ENCODE data around the gene AFF4. TPM values are rescaled to one million over a fixed set of nuclear protein-coding genes. Genes with fewer than 3 reads are reported as not detected.

The AFF4 gene
- total and polyA plus RNA-seq, 2 of the 4 experiments (the other 2 are of a cell fraction): 27.3 to 57.2 TPM

- no TSS peak for BruUV-seq (replicated peaks)
- Histone ChIP-seq H2AK9ac (replicated peaks; ENCODE audit: low read depth, low read length, poor library complexity) (no peak overlapping the region), H3K9me3 (ENCODE audit: control insufficient read depth, insufficient read depth, low read length) (no peaks in the 10 kb centered on the region), H3K36me3 (ENCODE audit: control insufficient read depth, insufficient read depth, low read length) (peaks cover 21% of the 10 kb centered on the region), H2BK120ac (ENCODE audit: low read depth, low read length) (no peak overlapping the region), H2BK20ac (ENCODE audit: low read depth, low read length) (no peak overlapping the region), H2AK5ac (ENCODE audit: low read depth, low read length) (no peak overlapping the region), H2BK15ac (ENCODE audit: low read depth, low read length) (no peak overlapping the region), H3K18ac (ENCODE audit: low read depth, low read length) (no peak overlapping the region), H3K4ac (ENCODE audit: low read depth, low read length) (no peak overlapping the region), H3K4me2 (ENCODE audit: low read depth, low read length) (no peak overlapping the region), H3K4me3 (ENCODE audit: insufficient read depth, low read depth, low read length) (no peak overlapping the region), H2AFZ (replicated peaks; ENCODE audit: low read length, poor library complexity) (no peak overlapping the region), H3K23ac (ENCODE audit: low read depth, low read length) (no peak overlapping the region), H3K79me1 (ENCODE audit: low read depth in 1 of 2, low read length in 2 of 2) (peaks cover 17 to 43% of the 10 kb centered on the region in 2 experiments), H3K27me3 (ENCODE audit: control insufficient read depth, insufficient read depth, low read length) (no peaks in the 10 kb centered on the region), H3K4me1 (ENCODE audit: control insufficient read depth, insufficient read depth, low read length) (no peaks in the 10 kb centered on the region), H3K9me1 (ENCODE audit: insufficient read depth, low read length) (0 out of 2 replicates have a peak, but pooled peaks cover 2% of the 10 kb centered on the region), H3K14ac (replicated peaks; ENCODE audit: low read depth, low read length) (no peak overlapping the region), H4K20me1 (ENCODE audit: insufficient read depth, low read length) (peaks cover 25% of the 10 kb centered on the region), H2BK5ac (ENCODE audit: low read depth, low read length, poor library complexity, severe bottlenecking) (no peak overlapping the region), H4K8ac (ENCODE audit: low read depth in 2 of 2, low read length in 2 of 2) (no peak overlapping the region), H3K27ac (ENCODE audit: insufficient read depth, low read length) (no peak overlapping the region), H3K56ac (ENCODE audit: extremely low read depth, insufficient read depth, low read length) (no peak overlapping the region), H3K9ac (ENCODE audit: low read depth, low read length) (no peak overlapping the region), H4K5ac (ENCODE audit: low read depth, low read length) (no peak overlapping the region), H4K91ac (ENCODE audit: insufficient read depth, low read depth, low read length) (no peak overlapping the region)
- POLR2A ChIA-PET (ENCODE audit: unreplicated experiment): no interaction called here
- no CpG with 5 or more reads among the region's 3 CpGs for WGBS, 2 experiments (ENCODE audit: extremely low coverage in 2 of 2, insufficient read length in 1 of 2)
- ATAC-seq (ENCODE audit: low read depth) (no peak), DNase-seq (no peak)
- dilution Hi-C loops (cut with HindIII; ENCODE audit: low sequenced_read_pairs, unreplicated experiment) (no loop called here), in situ Hi-C loops (cut with MboI; ENCODE audit: low sequenced_read_pairs) (no loop called here), intact Hi-C loops (cut with micrococcal nuclease) (no loop called here)
- TF ChIP-seq CEBPB (IDR thresholded peaks at IDR 0.05; ENCODE audit: low read depth, low read length) (no peak), POLR2A (IDR thresholded peaks at IDR 0.05; ENCODE audit: low read depth, low read length) (no peak), MXI1 (IDR thresholded peaks at IDR 0.05; ENCODE audit: borderline replicate concordance, low read depth, low read length) (no peak), SMC3 (IDR thresholded peaks at IDR 0.05; ENCODE audit: low read depth, low read length) (no peak), MAZ (IDR thresholded peaks at IDR 0.05; ENCODE audit: borderline replicate concordance, low read depth, low read length) (no peak), USF2 (IDR thresholded peaks at IDR 0.05; ENCODE audit: low read depth, low read length) (no peak), BHLHE40 (IDR thresholded peaks at IDR 0.05; ENCODE audit: low read depth, low read length) (no peak), MAFK (IDR thresholded peaks at IDR 0.05; ENCODE audit: low read depth, low read length) (no peak), RAD21 (IDR thresholded peaks at IDR 0.05; ENCODE audit: low read length) (no peak), NFE2L2 (IDR thresholded peaks at IDR 0.05; ENCODE audit: low read depth, low read length) (no peak), CHD1 (IDR thresholded peaks at IDR 0.05; ENCODE audit: low read depth, low read length) (no peak), RFX5 (IDR thresholded peaks at IDR 0.05; ENCODE audit: low read depth, low read length) (no peak), ELK1 (IDR thresholded peaks at IDR 0.05; ENCODE audit: borderline replicate concordance, low read depth, low read length) (no peak), FOS (IDR thresholded peaks at IDR 0.05; ENCODE audit: low read depth, low read length) (no peak), RCOR1 (IDR thresholded peaks at IDR 0.05; ENCODE audit: insufficient replicate concordance, low read length) (no peak)
- TF ChIP-seq, protein P1, sequence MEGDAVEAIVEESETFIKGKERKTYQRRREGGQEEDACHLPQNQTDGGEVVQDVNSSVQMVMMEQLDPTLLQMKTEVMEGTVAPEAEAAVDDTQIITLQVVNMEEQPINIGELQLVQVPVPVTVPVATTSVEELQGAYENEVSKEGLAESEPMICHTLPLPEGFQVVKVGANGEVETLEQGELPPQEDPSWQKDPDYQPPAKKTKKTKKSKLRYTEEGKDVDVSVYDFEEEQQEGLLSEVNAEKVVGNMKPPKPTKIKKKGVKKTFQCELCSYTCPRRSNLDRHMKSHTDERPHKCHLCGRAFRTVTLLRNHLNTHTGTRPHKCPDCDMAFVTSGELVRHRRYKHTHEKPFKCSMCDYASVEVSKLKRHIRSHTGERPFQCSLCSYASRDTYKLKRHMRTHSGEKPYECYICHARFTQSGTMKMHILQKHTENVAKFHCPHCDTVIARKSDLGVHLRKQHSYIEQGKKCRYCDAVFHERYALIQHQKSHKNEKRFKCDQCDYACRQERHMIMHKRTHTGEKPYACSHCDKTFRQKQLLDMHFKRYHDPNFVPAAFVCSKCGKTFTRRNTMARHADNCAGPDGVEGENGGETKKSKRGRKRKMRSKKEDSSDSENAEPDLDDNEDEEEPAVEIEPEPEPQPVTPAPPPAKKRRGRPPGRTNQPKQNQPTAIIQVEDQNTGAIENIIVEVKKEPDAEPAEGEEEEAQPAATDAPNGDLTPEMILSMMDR (conservative IDR thresholded peaks at IDR 0.05; ENCODE audit: low read depth, low read length): no peak
- CTCF ChIA-PET: no interaction called here
These were observed 61.7 kb downstream of the AFF4 start for GRCh38 chr5:132901730-132902129.
